NCI-H187 (cell line): Measurements from ENCODE around the gene ANKMY1.

ENCODE experiments used
- DNase-seq, 2 experiments: peaks; one replicate each; lab custom pipeline; 2025; lab: John Stamatoyannopoulos, UW

Gene ANKMY1

DNA sequence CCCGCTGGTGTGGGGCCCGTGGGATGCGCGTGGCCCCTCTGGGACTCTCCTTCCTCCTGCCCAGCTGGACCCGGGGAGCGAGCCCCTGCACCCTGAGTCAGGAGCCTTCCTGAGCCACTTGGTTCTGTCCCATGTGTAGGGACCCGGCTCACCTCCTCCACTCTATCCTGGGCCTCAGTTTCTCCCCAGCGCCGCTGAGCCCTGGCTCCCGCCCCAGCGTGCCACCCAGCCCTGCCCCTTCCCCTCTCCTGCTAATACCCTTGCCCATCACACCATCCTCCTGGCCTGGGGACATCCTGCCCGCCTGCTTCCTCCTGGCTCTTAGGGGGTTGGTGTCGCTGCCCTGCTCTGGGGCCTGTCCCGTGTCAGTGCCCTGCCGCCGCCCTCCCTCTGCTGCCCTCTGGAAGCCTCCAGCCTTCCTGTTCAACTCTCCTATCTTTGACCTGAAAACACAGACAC is 97.5 kb downstream of the ANKMY1 start:
- no peak for DNase-seq

DNA sequence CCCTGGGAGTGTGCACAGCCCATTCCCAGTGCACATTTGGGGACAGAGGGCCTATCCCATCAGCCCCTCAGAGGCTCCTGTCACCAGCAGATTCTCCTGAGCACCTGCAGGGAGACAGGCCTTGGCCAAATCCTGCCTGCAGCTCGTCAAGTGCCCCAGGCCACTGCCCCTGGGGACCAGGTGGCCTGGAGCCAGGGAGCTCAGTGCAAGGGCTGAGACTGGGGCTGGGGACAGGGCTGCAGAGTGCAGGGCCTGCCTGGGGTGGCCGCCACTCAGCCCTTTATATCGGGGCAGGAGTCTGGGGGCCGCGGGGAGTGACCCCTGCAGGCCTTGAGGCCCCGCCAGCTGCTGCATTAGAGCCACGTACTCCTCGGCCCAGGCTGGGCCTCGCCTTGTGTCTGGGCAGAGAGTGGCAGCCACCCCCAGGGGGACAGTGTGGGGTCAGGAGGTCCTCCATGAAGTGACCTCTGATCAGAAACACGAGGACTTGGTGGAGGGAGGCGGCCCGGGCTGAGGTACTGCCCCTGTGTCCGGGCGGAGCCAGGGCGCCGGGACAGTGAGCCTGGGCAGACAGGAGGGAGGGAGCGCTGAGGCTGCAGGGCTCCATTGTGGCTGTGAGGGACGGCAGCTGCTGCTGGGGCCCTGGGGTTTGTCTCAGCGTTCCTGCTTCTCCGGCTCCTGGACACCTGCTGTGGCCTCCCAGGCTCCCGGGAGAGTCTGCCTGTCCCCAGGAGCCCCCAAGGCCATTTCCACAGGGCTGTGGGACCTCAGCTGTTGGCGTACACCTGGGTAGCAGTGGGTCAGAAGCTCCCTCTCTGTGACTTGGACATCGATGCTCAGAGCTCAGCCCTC is 98.2 kb downstream of the ANKMY1 start:
- DNase-seq = no peak

DNA sequence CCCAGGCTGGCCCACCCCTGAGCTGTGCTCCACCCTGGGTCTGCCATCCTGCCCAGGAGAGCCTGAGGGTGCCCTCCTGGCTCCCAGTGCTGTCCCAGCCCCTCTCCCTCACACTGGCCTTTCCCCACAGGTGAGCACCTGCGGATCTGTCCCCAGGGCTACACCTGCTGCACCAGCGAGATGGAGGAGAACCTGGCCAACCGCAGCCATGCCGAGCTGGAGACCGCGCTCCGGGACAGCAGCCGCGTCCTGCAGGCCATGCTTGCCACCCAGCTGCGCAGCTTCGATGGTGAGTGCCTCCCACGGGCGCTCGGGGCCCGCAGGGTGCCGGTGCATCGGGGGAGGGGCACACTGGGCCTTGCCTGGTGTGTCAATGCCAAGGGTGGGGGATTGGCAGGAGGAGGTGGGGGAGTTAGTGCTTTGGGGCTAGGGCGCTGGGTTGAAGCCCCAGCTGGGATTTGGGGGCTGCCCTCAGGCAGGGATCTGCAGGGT is 98.8 kb downstream of the ANKMY1 start:
- no peak for DNase-seq

DNA sequence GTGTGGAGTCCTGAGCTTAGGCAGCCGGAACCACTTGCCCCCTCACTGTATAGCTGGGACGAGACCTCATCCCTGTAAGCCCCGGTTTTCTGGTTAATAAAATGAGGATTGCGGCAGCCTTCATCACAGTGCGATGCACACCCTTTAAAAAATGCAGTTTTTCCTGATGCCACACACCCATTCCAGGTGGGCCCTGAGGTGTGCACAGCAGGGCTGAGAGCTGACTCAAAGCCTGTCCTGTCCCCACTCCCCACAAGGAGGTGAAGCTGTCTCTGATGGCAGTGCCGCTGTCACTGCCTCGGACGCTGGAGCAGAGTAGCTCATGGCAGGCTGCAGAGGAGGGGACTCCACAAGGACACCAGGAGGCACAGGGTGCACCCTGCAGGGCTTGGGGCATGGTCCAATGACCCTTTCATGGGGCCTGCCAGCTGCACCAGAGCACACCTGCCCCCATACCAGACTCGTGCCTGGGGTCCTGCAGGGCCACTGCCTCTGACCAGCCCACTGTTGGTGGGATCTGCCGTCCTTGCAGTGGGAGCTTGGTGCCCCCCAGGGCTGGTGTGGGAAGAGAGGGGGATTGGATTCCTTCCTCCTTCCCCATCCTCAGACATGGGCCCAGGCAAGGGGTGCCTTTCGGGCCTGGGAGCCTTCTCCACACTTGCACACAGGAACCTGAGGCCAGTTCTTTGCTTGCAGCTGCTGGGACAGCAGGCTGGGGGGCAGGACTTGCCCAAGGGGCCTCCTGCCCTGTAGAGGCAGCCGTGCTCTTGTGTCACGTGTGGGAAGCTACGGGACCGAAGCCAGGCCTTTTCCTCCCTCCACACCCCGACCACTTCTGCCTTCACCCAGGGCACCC is 99.5 kb downstream of the ANKMY1 start:
- DNase-seq = no peak

DNA sequence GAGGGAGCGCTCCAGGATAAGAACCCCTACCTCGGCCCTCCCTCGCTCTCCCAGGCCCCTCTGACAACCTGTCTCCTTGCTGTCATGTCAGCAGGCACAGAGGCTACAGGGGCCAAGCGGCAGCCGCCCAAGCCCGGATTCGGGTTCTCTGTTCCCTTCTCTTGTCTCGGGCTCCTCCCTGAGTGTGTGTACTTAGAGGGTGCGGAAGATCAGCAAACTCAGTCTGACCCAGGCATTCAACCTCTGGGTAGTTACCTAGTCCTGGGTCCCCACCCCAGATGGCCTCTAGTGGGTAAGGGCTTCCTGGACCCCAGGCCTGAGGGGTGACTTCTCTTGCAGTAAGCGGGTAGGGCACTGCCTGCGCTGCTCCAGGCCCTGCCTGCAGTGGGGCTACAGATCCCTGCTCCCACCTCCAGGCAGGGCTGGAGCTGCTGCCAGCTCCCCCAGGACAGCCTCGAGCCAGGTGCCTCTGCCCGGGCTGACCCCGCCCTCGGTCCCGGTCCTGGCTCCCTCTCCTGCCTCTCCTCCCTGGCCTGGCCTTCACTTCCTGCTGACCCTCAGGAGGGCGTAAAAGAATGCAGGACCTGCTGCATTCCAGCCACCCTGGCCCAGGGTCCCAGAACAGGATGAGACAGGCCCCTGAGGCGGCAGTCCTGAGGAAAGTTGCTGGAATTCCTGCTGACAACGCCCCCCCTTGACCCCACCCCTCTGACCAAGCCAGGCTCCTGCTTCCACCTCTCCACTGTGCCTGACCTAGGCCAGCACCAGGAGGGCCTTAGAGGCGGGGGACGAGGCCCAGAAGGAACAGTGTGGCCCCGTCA is 100.4 kb downstream of the ANKMY1 start:
- DNase-seq = no peak

DNA sequence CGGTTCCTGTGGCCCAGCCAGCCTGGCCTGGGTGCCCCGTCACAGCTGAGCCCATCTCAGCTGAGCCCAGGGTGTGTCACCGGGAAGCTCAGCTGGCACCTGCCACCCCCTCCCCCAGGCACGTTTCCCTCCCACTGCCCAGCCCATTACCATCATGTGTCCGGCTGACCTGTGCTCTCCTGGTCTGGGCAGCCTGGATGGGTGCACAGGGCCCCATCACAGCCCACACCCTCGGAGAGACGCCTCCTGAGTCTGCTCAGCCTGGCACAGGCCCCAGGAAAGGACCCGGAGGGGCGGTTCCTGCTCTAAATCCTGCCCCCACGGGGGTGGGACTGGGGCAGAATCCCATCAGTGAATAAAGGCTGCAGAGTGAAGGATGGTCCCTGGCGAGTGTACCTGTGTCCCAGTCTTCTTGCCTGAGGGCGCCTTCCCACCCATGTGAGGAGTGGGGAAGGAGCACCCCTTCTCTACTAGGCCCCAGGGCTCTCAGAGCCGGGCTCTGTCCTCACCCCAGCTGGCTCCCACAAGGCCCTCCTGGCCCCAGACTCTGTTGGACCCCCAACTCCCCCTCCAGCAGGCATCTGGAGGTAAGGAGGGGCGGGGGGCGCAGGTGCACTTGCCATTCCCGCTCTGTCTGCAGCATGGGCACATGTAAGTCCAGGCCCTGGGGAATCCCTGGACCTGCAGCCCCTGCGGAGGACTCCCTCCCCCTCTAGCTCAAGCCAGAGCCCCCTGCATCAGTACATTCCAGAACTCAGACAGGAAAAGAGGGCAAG is 101.2 kb downstream of the ANKMY1 start:
- DNase-seq = no peak

DNA sequence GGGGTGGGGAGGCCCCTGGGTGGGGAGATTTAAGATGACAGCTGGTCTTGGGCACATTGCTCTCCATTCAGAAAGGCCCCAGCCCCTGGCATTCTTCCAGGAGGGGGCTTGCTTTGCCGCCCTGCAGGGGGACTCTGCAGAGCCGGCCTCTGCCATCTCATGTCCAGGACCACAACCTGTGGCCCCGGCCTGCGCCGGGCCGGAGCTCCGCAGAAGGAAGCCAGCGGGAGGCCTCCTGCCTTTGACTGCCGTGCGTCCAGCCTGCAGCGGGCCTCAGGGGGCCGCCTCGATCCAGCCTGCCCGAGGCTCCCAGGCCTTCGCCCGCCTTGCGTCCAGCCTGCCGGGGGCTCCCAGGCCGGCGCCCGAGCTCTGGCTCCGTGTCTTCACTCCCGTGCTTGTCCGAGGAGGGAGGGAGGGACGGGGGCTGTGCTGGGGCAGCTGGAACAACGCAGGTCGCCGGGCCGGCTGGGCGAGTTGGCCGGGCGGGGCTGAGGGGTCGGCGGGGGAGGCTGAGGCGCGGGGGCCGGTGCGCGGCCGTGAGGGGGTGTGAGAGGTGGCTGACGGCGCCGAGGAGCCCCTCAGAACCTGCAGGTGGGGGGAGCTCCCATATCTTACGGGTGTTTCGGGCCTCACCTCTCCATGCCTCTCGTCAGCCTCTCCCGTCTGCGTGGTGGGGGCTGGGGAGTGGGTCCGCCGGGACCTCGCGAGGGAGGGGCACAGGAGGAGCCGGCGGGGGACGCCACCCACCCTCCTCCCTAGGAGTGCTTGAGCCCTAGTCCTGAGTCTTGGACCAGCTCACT is 101.9 kb downstream of the ANKMY1 start:
- no peak for DNase-seq

DNA sequence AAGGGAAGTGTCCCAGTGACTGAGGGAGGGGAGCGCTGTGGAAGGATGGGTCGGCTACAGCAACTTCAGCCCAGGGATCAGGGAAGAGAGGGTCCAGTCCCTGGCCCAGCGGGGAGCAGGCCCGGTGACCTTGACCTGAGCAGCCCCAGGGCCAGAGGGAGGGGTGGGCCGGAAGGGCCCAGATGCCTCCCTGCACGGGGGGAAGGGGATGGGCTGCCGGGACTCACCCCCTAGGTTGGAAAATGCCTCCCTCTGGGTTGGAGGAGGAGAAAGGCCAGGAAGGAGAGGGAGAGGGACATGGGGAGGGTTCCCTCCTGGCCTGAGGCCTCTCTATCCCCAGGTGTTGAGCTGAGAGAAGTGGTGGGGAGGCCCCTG is 102.5 kb downstream of the ANKMY1 start:
- DNase-seq = no peak

DNA sequence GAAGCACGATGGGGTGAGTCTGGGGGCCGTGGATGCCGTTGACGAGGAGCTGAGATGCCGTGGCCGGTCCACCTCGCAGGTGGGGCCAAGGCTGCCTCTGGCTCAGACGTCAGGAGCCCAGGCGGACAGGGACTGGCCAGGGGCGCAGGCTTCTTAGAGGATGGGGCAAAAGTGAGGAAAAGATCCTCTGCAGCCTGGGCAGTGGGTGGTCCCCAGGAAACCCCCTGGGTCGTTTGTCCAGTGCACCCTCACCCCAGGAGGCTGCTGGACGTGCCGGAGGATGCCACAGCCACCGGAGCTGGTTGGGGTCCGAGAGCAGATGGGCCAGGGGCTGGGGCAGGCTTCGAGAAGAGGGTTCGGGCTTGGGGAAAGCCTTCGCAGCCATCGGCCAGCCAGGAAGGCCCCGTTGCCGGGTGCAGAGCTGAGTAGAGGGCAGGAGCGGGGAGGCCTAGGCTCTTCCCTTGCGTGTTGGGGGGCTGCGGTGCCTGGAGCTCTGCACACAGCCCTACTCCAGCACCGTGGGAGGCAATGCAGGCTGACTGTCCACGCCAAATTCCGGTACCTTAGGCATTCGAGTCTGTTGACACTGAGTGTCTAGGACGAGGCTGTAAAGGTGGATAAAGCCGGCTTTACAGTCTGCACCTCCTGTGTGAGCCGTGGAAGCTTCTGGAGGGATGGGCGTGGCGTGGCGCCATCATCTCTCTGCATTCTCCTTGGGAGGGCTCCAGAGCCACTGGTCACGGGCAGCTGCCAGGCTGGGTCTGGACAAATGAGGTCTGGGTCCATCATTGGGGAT is 103.5 kb downstream of the ANKMY1 start:
- DNase-seq = no peak

DNA sequence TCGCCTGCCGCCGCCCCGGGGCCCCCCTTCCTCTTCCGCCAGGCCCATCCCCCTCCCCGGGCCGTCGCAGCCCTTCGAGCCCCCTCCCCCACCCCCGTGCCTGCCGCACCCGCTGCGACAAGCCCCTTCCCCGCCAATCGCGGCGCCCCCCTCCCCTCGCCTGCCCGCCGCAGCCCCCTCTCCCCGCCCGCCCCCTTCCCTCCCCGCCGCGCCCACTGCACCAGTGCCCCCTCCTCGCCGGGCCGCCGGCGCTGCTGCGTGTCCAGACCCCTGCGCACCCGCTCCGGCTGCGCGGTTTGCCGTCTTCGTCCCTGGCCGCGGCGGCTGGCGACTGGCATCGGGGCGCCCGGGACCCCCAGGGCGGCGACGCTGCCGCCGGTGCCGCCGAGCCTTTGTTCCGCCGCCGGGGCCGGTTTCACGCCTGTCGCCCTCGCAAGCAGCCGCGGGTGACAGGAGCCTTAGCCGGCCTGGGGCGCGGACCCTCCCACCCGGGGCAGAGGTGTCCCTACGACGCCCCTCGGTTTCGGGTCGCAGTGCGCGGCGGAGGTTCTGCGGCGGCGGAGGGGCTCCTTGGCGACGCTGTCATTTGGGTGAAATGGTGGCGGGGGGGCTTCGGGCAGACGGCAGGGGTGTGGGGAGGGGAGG is 104.2 kb downstream of the ANKMY1 start:
- DNase-seq = no peak

DNA sequence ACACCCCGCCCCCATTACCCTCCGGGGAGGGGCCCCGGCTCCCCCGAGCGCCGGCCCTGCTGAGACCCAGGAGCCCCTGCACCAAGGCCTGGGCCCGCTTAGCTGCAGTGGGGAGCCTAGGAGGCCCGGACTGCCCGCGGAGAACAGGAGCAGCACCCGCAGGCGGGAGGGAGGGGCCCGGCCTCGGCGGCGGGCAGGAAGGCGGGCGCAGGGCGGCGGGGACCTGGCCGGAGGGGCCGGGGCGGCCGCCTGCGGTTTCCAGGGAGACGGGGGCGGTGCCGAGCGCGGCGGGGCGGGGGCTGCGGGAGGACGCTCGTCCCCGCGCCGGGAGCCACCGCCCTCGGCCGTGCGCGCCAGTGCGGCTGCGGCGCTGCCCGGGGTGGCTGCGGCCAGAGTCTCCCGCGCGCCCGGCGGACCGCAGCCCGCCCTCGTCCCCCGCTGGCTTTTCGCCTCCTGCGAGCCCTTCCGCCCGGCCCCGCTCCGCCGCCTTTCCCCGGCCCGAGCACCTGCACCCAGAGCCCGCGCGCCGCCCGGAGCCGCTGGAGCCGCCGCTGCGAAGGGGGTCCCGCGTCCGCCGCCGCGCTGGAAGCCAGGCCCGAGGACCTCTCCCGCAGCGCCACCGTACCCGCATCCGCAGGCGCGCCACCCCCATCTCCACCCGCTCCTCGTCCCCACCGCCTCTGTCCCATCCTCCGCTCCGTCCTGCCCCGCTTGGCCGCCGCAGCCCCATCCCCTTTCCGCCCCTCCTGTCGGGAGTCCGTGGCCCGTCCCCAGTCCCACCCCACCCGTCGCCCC is 105.1 kb downstream of the ANKMY1 start:
- no peak for DNase-seq

DNA sequence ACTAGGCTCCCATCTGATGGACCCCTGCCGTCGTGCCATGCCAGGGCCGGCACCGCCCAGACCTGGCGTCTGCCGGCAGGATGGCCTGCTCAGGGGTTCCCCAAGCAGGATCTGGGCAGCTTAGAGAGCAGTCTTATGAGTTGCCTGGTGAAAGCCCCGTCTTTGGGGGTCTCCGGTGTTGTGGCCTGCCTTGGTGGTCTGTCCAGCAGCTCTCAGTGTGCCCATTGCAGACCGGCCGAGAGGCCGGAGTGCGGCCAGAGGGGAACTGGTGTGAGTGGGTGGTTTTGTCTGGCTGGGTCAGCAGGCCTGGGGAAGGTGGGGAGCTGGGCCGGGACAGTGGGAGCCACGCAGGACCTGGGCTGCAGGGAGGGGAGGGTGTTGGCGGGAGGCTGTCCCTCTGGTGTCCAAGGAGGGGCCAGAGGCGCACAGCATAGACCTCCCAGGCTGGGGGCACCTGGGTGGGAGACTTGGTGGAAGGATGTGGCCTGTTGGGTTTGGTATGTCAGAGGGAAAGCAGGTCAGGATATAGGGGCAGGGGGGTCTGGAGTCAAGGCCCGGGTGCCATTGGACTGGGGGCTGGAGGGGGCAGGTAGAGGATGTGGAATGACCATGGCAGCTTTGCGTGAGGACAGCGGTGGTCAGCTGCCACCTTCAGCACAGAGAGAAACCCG is 105.9 kb downstream of the ANKMY1 start:
- DNase-seq = no peak

DNA sequence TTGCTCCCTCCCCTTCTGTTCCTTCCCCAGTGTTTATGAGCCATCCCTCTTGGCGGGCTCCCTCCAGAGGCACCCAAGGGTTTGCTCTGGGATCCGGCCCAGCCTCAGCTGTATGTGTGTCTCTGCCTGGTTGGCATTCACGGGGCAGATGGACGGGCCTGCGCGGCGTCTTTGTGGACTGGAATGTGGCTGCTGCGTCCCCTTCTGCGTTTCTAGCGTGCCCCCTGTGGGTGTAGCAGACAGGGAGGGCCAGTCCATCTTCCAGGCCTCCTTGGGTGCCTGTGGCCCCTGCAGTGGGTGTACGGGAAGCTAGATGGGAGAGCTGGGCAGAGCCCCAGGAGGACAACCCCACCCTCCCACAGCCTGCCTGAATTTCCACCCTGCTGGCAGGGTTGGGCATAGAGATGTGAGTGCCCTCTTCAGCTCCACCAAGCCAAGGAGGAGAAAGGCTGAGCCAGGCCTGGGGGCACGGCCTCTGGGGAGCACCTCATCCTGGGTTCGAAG is 106.6 kb downstream of the ANKMY1 start:
- no peak for DNase-seq

DNA sequence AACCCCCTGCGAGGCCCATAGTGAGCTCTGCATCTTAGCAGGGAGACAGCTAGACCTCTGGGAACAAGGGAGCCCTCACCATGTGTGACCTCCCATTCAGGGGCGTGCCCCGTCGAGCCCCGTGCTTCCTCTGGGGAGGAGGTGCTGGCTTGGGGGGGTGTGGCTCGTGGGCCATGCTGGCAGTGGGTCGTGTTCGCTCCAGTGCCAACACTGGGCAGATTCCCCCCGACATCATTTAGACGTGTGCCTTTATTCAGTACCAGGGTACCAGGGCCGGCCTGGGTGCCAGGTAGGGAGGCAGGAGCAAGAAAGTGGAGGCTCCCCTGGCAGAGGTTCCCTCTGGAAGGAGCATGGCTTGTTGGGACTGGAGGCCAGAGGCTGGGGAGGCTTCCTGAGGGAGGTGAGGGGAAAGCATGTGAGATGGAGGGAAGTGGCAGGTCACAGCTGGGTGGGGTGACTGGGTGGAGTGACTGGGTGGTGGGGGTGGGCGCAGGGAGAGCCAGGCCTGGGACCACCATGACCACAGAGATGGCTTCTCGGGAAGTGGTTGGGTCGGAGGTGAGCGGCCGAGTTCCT is 107.2 kb downstream of the ANKMY1 start:
- no peak for DNase-seq

DNA sequence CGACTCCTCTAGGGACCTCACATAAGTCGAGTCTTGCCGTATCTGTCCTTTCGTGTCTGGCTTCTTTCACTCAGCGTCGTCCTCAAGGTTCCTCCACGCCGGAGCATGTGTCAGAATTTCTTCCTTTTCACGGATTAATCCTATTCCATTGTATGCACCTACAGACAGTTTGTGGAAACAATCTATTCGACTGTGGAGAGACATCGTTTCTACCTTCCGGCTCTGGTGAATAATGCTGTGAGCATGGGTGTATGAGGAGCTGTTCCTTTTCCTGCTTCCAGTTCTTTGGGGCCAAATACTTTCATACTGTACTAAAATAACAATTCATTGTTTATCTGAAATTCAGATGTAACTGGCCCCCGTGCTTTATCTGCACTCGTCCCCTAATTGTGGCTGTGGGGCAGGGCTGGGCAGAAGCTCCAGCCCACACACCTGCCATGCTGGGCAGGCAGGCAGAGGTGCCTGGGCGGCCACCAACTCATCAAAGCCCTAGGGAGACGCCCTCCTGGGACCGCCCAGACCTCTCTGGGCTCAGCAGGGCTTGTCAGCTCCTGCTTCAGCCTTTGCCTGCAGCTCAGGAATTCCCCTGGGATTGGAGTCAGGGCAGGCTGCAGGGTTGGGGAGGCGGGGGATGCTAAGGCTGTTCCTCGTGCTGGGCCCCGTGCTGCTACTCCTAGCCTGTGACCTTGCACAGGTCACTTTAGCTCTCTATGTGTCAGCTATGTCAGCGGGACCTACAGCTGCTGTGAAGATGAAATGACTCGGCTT is 107.8 kb downstream of the ANKMY1 start:
- no peak for DNase-seq
